UCSD-AML1 (cell line): Measurements from ENCODE around the gene GET4.

Experiments
- DNase-seq: peaks from one replicate; lab custom pipeline; 2025; ENCODE audit not compliant: unreplicated experiment; lab: John Stamatoyannopoulos, UW

The GET4 gene

GRCh38 chr7:885261-885892 is 9.0 kb downstream of the GET4 start:
- DNase-seq: no peak

DNA sequence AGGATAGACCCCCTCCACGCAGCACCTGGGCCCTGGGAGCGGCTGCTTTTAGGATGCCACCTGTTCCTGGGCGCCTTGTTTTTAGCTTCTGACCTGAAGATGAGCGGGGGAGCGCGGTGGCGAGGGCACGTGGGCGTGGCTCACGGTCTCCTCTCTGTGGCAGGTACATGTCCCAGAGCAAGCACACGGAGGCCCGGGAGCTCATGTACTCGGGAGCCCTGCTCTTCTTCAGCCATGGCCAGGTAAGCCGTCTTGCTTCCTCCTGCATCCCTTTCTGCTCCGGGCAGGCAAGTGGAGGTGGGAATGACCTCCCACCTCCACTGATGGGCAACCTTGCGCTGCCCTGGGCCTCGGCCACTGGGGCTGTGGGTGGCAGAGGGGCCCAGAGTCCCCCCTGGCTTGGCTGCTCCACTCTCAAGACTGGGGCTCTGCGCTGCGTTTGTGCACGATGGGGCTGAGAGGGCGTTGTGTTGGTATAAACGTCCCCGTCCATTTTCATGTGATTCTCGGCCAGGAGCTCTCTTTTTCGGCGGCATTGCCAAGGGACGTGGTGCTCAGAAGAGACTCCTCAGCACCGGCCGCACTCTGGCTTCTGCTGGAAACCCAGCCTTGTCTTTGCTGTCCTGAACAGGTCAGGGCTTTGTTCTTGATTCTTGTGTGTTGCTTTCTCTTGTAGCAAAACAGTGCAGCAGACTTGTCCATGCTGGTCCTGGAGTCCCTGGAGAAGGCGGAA is 9.7 kb downstream of the GET4 start:
- no peak for DNase-seq

GRCh38 chr7:886626-887487 is 10.5 kb downstream of the GET4 start:
- DNase-seq: no peak

DNA sequence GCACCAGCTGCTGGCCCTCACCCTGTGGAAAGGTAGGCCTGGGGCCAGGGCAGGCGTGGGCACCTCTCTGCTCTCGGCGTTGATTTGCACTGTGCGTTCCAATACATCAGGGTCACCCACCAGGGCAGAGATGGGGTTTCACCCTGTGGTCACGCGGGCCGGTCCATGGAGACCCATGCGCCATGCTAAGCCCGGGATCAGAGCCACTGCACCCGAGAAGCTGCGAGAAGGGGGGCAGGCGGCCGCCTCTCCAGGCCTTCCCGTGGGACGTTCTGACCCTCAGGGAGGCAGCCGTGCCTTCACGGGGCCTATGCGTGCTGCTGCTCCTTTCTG is 11.1 kb downstream of the GET4 start:
- DNase-seq: no peak

- no peak for DNase-seq
These were observed 12.0 kb downstream of the GET4 start for GRCh38 chr7:888081-889024.

DNA sequence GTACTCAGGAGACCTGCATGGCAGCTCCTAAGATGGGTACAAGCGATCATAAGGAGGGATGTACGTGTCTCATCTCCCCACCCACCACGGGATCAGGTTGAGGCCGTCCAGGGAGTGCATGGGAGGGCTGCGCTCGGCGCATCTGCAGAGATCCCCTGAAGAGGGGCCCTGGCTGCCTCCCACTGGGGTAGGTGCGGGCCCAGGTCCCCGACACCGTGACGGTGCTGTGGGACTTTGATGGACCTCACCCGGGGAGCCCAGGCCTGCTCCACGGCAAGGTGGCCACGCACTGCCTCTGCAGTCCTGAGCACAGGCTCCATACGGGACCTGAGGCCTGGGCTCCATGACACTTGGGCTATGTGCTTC is 12.7 kb downstream of the GET4 start:
- no peak for DNase-seq

DNA sequence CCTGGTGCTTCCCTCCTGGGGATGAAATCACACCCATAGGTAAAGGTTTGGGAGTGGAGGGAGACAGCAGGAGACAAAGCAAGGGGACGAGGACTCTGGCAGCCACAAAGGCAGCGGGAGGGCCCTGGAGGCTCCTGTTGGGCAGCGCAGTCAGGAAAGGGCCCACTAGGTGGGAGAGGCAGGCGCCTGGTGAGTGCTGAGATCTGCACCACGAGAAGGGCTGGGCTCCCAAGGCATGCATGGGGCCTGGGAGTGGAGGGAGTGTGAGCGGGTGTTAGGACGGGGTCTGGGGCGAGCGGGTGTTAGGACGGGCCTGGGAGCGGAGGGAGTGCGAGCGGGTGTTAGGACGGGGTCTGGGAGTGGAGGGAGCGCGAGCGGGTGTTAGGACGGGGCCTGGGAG is 13.0 kb downstream of the GET4 start:
- no peak for DNase-seq

DNA sequence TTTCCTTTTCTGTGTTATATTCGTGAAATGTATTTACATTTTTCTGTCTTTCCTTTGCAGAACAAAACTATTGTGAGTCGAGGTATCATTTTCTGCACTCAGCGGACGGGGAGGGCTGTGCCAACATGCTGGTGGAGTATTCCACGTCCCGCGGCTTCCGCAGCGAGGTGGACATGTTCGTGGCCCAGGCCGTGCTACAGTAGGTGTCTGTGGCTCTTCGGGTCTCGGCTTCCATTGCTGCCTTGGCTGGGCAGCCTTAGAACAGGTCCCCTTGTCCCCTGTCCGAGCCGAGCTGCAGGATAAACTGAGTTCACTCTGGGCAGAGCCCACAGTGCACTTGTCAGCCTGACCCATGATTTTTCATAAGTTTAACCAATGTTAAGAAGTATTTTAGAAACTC is 14.5 kb downstream of the GET4 start:
- no peak for DNase-seq

- no peak for DNase-seq
These were observed 14.9 kb downstream of the GET4 start for GRCh38 chr7:891291-891690.

DNA sequence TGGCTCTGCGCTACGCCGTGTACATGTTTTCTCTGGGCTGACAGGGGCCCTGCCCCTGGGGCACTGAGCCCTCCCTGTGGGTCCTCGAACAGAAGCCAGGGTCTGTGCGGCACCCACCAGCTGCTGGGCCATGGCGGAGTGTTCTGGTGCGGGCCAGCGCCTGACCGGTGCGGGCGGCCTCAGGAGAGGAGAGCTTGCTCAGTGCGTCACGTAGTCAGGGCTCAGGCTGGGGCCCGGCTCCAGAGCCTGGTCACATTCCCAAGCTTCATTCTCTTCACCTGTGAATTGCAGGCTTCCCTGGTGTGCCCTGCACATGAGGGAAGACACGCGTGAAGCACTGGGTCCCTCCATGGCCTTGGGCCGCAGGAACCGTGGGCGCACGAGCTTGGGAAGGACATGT is 15.5 kb downstream of the GET4 start:
- DNase-seq: no peak

- no peak for DNase-seq
These were observed 16.6 kb downstream of the GET4 start for GRCh38 chr7:892648-893593.

DNA sequence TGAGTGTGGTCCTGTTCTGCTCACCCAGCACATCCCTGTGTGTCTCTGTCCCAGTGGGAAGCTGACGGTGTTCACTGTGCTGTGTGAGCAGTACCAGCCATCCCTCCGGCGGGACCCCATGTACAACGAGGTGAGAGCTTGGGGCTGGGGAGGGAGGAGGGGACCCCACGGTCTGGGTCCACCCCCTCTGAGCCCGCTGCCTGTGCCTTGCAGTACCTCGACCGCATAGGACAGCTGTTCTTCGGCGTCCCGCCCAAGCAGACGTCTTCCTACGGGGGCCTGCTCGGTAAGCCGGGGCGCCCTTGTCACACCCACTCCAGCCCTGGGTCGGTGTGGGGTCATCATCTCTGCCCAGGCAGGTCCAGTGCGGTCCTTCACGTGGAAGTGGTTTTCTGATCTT is 17.3 kb downstream of the GET4 start:
- DNase-seq: no peak

DNA sequence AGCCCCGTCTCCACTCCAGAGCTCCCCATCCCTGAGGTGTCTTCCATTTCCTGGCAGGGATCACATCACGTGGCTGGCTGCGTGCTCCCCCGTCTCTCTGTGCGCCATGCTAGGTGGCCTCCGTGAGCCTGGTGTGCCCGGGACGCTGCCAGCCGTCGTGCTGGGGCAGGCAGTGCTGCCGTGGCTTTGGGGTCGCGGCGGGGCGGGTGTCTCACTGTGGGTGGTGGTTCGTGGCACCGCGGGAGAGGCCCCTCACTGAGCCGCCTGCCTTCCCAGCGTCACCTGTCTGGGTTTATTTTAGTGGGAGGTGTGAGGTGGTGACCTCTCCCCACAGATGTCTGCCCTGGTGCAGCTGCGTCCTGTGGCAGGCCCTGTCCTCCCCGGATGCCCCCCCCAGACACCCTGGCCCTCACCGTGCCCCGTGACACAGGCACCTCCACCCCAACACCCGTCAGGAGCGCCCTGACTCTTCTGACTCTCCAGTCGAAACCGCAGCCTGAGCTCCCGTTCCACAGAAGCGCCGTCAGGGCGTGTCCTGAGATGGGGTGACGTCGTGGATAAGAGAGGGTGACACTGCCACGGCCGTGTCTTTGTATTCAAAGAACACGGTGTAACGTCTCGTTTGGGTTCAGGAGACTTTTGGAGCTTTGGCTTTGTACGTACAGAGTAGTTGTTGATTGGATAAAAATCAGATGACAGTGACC is 18.0 kb downstream of the GET4 start:
- DNase-seq: no peak

DNA sequence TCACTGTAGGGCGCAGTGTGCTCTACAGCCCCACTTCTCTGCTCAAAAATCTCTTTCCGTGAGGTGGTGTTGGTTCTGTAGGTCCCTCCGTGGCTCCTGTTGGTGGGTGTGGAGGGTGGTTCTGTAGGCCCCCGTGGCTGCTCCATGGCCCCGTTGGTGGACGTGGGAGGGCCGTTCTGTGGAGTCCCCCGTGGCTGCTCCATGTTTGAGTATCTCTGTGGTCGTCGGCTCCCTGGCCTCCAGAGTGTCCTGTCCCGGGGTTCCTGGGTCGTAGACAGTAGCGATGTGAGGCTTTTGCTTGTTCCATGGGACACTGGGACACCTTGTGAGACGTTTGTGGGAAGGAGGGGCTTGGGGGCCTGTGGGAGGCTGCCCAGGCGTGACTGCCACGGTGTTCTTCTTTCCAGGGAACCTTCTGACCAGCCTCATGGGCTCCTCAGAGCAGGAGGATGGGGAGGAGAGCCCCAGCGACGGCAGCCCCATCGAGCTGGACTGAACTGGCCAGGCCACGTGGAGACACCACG is 18.6 kb downstream of the GET4 start:
- DNase-seq: no peak

DNA sequence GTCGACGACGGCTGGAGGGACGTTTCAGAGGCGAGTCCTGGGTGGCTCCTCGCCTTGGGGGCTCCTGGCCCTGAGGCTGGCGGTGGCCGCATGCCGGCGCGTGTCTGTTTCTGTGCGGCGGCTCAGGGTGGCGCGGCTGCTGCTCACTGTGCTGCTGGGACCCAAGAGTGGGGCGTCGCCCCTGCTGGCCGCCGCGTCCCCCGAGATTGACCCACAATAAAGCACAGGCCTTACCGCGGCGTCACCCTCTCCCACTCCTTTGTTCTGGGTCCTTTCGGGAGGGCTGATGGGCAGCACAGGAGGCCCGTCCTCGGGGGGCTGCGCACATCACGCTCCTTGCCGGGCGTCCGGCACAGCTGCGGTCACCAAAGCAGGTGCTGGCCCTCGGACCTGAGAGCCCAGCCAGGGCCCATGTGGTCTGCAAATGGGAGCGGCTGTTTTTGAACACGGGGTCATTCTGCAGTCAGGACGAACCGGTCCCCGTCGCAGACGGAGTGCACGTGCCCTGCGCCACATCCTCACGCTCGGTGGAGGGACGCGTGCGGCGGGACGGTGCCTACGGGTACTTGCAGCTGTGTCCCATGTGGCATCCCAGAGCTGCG is 19.2 kb downstream of the GET4 start:
- DNase-seq: no peak

DNA sequence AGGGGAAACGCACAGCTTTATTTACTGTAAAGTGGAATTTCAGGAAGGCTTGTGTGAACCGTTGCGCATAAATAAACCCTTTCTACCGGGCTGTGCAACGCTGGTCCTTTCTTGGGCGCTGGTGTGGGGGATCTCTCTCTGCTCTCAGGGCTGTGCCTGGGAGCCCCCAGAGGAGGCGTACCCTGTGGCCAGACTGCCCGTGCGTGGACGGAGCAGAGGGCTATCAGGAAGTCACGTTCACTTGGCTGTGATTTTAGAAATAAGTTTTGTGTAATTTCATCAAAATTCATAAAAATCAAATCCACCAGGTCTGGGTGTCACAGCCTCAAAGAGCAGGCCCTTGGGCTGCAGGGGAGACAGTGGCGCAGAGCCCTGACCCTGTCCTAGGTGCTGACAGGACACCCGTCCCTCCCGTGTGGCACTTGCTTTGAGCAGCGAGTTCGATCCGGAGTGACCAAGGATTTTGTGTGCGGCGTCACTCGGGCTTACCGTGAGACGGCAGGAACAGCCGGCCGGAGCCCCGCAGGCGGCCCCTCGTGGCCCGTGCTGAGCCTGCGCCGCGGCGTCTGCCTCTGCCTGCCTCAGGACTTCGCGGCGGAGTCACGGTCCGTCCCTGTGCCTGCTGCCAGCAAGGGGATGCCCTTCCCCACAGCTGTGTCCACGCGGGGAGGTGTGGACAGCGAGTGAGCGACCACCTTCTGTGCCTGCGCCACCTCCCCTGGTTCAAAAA is 20.2 kb downstream of the GET4 start:
- DNase-seq: no peak

DNA sequence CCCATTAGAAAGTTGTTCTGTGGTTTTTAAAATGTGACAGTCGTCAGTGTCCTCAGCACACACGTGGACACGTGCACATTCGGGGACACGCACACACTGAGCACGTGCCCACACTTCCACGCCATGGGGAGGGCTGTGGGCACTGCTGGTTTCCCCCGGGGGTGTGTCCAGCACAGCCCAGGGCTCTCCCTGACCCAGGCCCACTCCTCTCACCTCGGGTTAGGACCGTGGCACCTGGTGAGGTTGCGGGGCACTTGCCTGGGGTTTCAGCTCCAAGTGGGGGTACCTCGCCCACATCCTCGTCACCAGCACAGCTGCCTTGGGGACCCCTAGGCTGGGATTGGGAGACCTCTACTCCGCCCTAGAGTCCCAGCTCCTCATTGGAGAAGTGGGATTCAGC is 20.7 kb downstream of the GET4 start:
- no peak for DNase-seq

- DNase-seq: no peak
These were observed 21.5 kb downstream of the GET4 start for GRCh38 chr7:897771-898376.
